ENCODE results near the gene CSF2RB. TPM values are rescaled to one million over a fixed set of nuclear protein-coding genes. Genes with fewer than 3 reads are reported as not detected.

CSF2RB gene
- polyA plus RNA-seq, 1 donor from 2014 or later: 17.6 TPM

DNA sequence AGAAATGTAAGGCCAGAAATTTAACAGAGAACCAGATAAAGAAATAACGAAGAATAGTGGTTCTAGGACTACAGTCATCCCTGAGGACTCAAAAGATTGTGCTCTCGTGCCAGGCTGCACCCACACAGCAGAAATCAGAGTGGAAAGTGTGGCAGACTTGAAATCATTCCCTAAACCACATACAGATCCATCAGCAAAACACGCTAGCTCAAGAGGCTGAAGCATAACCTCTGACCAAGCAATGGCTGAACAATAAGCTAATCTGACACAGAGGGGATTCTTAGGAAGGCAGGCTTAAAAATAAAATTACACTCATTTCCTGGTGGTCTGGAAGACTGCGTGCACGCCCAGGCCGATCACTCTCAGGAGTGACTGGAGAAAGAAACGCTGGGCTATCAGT lies 33.7 kb upstream of the CSF2RB start:
- Mint-ChIP-seq H3K27ac (no peak overlapping the region), H3K27me3 (peaks cover 3% of the 10 kb centered on the region), H3K4me1 (peaks cover 0 to 6% (median 4%) of the 10 kb centered on the region in 3 donors), H3K36me3 (peaks cover 13% of the 10 kb centered on the region), H3K4me3 (peak overlapping the region in 1 of 4 donors; percentile 71), H3K9me3 (peaks cover 8 to 38% (median 15%) of the 10 kb centered on the region in 3 donors)

DNA sequence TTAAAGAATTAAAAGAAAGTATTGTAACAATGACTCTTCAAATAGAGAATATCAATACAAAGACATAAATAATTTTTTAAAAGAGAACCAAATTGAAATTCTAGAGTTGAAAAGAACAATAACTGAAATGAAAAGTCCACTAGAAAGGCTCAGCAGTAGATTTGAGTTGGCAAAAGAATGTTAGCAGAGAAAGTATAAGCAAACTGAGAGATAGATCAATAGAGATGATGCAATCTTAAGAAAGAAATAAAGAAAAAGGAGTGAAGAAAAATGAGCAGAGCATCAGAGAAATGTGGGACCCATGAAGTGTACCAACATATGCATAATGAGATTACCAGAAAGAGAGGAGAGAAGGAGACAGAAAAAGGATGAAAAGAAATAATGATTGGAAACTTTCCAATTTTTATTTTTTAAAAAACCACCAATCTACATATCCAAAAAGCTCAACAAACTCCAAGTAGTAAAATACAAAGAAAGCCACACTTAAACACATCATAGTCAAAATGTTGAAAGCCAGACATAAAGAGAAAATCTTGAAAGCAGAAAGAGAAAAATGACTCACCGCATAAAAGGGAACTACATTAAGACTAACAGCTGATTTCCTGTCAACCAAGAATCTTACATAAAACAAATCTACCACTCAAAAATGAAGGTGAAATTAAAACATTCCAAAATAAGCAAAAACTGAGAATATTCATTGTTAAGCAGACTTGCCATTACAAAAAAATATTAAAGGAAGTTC lies 31.8 kb upstream of the CSF2RB start:
- peaks cover 8 to 38% (median 15%) of the 10 kb centered on the region in 3 donors for H3K9me3 Mint-ChIP-seq
- H3K36me3 Mint-ChIP-seq: peaks cover 13% of the 10 kb centered on the region
- peaks cover 7% of the 10 kb centered on the region for H3K27me3 Mint-ChIP-seq
- peak overlapping the region in 1 of 4 donors; percentile 76 for H3K4me3 Mint-ChIP-seq
- H3K27ac Mint-ChIP-seq: no peak overlapping the region
- H3K4me1 Mint-ChIP-seq: peaks cover 0 to 6% (median 4%) of the 10 kb centered on the region in 3 donors

DNA sequence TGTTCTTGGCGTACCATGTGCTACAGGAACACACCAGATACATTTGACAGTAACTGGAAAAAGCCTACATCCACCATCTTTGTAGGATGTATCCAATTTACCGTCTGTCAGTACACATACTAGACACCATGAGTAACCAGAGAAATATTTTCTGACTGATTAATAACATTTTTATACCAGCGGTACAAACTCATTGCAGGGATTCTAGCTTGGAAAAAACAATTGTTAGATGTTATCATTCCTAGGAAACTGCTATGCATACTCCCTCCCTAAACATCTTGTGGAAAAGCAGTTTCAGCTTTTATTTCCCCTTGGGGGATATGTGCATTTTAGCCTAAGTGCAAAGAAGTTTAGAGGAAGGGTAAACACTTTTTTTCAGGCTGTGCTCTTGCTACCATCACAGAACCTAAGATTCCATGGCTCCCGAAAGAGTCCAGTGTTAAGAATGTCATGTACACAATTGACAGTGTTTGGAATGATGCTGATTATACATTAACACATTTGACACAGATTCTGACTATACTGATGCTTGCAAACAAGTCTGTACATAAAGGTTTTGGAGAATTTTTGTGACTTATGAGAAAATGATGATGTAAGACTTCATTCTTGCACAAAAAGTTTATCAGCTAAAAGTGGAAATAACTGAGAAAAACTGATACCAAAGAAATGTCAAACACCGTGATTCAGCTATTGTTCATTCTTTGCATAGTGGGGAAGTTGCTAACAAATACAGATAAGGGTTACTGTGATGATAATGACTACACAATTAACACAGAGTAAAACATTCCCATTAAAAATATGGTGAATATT lies 28.9 kb upstream of the CSF2RB start:
- Mint-ChIP-seq H3K36me3 (no peaks in the 10 kb centered on the region), H3K9me3 (peaks cover 8 to 32% (median 15%) of the 10 kb centered on the region in 3 donors), H3K4me3 (no peak overlapping the region), H3K4me1 (peaks cover 0 to 4% (median 3%) of the 10 kb centered on the region in 3 donors), H3K27ac (no peak overlapping the region), H3K27me3 (peaks cover 9% of the 10 kb centered on the region)

DNA sequence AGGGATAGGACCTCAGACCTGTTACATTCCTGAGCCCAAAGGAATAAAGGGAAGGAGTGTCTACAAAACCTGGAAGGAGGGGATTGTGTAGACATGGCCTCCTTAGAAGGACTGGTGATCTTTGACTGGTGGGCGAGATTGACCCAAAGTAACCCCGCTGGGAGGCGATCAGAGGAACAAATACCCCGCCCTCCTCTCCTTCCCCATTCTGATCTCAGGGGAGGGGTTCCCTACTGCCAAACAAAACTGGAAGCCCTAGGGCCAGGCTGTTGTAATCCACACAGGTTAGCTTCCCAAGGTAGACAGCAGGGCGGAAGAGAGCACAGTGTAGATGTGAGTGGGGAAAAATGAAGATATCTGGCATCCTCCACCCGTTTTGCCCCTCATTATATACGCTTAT lies 28.0 kb upstream of the CSF2RB start:
- no peak overlapping the region for H3K4me3 Mint-ChIP-seq
- H3K36me3 Mint-ChIP-seq: peaks cover 2% of the 10 kb centered on the region
- H3K27me3 Mint-ChIP-seq: peaks cover 9% of the 10 kb centered on the region
- no peak overlapping the region for H3K27ac Mint-ChIP-seq
- H3K4me1 Mint-ChIP-seq: peaks cover 0 to 4% (median 3%) of the 10 kb centered on the region in 3 donors
- peaks cover 7 to 26% (median 15%) of the 10 kb centered on the region in 3 donors for H3K9me3 Mint-ChIP-seq

DNA sequence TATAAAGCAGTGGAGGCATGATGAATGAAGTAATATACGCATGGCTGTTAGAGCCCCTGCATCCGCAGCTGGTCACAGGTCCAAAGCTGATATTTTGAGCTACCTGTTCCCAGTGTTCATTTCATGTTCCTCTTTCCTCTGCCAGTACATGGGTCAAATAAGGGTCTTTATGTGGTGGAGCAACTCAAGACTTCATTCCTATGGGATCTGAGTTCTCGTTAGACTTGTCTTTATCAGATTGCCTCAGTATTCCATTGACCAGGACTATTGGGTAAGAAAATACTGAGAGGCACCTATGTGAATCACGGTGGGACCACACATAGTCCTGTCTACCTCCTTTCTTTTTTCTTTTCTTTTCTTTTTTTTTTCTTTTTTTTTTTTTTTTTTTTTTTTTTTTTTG lies 27.4 kb upstream of the CSF2RB start:
- peaks cover 4 to 21% (median 14%) of the 10 kb centered on the region in 3 donors for H3K9me3 Mint-ChIP-seq
- peaks cover 9% of the 10 kb centered on the region for H3K27me3 Mint-ChIP-seq
- no peak overlapping the region for H3K27ac Mint-ChIP-seq
- H3K4me1 Mint-ChIP-seq: peaks cover 0 to 4% (median 3%) of the 10 kb centered on the region in 3 donors
- no peak overlapping the region for H3K4me3 Mint-ChIP-seq
- peaks cover 2% of the 10 kb centered on the region for H3K36me3 Mint-ChIP-seq

DNA sequence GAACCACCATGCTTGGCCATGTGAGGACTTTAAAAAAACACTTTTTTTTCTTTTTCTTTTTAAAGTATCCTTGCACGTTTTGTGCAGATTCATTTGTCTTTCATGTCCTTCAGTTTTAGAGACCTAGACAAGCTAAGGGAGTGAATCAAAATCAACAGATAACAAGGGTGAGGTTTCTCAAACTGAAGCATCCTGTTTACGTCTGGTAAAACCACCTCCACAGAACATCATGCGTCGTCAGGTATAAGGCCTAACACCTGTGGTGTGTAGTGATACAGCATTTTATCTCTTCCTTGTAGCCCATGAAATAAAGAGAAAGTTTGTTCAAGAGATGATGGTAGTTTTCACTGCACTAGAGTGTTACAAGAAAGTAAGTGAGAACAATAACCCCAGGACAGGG lies 26.3 kb upstream of the CSF2RB start:
- no peaks in the 10 kb centered on the region for H3K4me1 Mint-ChIP-seq
- H3K9me3 Mint-ChIP-seq: peaks cover 2 to 10% (median 4%) of the 10 kb centered on the region in 3 donors
- H3K27ac Mint-ChIP-seq: no peak overlapping the region
- H3K4me3 Mint-ChIP-seq: no peak overlapping the region
- H3K27me3 Mint-ChIP-seq: peaks cover 9% of the 10 kb centered on the region
- H3K36me3 Mint-ChIP-seq: peaks cover 2% of the 10 kb centered on the region

DNA sequence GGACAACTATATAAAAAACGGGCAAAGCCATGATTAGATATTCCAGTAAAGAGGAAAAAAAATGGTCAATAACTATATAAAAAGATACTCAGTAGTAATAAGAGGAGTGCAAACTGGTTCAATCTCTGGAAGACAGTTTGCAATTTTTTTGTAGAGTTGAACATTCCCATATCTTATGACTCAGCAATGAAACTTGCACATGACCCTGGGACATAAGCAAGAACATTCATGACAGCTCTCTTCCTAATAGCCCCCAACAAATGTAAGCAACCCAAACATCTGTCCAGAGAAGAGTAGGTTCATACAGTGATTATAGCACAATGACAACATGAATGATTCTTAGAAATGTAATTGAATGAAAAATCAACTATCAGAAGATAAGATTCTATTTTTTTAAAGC lies 21.8 kb upstream of the CSF2RB start:
- Mint-ChIP-seq H3K4me3 (no peak overlapping the region), H3K27me3 (peaks cover 1% of the 10 kb centered on the region), H3K4me1 (no peaks in the 10 kb centered on the region), H3K27ac (no peak overlapping the region), H3K36me3 (peaks cover 2% of the 10 kb centered on the region), H3K9me3 (peaks cover 2 to 6% (median 4%) of the 10 kb centered on the region in 3 donors)

DNA sequence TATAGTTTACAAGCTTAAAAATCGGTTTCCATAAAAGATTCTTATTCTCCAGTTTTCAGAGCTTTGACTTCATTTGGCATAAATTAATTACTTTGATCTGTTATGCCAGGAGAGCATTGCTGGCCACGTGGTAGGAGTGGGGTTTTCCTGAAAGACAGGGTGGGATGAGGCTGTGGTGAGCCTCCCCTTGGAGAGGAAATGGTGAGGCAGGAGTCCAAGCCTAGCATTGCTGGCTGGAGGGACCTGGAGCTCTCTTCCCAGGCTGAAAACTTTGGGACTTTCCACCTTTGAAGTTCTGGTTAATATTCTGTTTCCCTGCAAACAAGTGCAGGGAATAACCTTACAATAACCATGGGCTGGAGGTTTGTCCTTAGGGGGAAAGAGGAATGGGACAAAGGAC lies 21.1 kb upstream of the CSF2RB start:
- Mint-ChIP-seq H3K4me1 (no peaks in the 10 kb centered on the region), H3K27ac (no peak overlapping the region), H3K9me3 (peaks cover 2 to 7% (median 6%) of the 10 kb centered on the region in 3 donors), H3K27me3 (peaks cover 1% of the 10 kb centered on the region), H3K4me3 (no peak overlapping the region), H3K36me3 (peaks cover 2% of the 10 kb centered on the region)

DNA sequence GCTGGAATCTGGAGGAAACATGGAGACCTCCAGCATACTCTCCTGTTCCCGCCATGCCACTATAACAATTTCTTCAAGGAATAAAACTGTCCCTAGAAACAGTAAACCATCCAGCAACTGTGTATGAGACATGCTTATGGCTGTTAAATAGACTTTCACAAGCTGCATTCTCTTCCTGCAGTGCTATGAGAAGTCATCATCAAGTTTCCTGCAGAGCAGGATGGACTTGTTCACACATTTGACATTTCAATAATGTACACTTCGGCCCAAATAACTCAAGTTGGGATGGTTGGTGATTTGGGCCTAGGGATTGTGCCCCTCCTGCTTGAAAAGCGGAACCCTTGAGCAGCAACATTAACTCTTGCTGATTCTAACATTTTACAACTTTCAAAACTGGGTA lies 20.2 kb upstream of the CSF2RB start:
- Mint-ChIP-seq H3K36me3 (peaks cover 2% of the 10 kb centered on the region), H3K9me3 (peaks cover 2 to 7% (median 6%) of the 10 kb centered on the region in 3 donors), H3K27me3 (no peaks in the 10 kb centered on the region), H3K4me3 (no peak overlapping the region), H3K27ac (no peak overlapping the region), H3K4me1 (peaks cover 0 to 5% (median 2%) of the 10 kb centered on the region in 3 donors)

DNA sequence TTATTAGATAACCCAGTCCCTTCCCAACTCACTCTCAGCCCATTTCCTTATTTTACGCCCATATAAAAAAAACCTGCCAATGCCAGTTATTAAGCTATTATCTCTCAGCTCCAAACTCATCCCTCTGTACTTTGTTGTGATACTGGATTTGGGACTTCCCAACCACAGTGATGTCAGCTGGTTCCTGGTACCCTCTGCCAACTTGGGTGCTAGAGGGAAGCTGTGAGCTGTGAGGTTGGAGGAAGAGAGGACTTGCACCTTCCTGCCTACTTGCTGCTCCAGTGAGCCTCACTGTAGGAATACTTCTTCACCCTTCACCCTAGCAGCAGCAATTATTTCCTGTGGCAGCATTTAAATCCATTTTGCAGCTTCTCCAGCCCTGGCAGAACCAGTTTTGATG lies 19.2 kb upstream of the CSF2RB start:
- H3K4me3 Mint-ChIP-seq: no peak overlapping the region
- H3K9me3 Mint-ChIP-seq: peaks cover 2 to 7% (median 6%) of the 10 kb centered on the region in 3 donors
- H3K27me3 Mint-ChIP-seq: no peaks in the 10 kb centered on the region
- peak overlapping the region in 1 of 3 donors; percentile 65 for H3K27ac Mint-ChIP-seq
- H3K4me1 Mint-ChIP-seq: peaks cover 0 to 5% (median 2%) of the 10 kb centered on the region in 3 donors
- H3K36me3 Mint-ChIP-seq: peaks cover 2% of the 10 kb centered on the region

DNA sequence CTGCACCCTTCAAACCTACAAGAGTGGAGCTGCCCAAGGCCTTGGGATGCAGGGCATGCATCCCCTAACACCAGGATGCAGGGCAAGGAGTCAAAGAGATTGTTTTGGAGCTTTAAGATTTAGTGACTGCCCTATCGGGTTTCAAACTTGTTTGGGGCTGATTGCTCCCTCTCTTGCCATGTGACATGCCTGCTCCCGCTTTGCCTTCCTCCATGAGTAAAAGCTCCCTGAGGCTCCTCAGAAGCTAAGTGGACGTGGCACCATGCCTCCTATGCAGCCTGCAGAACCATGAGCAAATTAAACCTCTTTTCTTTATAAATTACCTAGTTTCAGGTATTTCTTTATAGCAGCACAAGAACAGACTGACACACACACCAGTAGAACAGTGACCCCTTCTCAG lies 15.8 kb upstream of the CSF2RB start:
- no peaks in the 10 kb centered on the region for H3K36me3 Mint-ChIP-seq
- H3K4me3 Mint-ChIP-seq: no peak overlapping the region
- no peaks in the 10 kb centered on the region for H3K27me3 Mint-ChIP-seq
- H3K27ac Mint-ChIP-seq: no peak overlapping the region
- H3K4me1 Mint-ChIP-seq: peaks cover 9 to 10% (median 9%) of the 10 kb centered on the region in 3 donors
- peaks cover 2 to 9% (median 6%) of the 10 kb centered on the region in 3 donors for H3K9me3 Mint-ChIP-seq

DNA sequence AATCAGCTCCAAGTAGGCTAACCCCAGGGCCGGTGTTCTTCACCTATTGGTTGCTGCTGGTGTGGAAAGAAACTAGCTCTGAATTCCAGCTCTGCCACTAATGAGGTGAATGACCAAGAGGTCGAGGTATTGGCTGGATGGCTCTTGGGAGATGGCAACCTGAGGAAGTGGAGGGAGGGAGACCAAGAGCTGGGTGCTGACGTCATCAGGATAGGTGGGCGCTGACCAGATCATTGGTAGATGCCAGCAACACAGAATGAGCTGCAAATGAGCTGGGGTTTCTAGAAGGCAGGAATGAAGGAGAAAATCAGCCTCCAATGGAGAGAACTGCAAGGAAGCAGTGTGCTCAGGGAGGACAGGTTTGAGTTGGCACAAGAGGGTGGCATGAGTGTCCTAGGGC lies 14.7 kb upstream of the CSF2RB start:
- H3K27ac Mint-ChIP-seq: no peak overlapping the region
- no peak overlapping the region for H3K4me3 Mint-ChIP-seq
- peaks cover 2 to 9% (median 6%) of the 10 kb centered on the region in 3 donors for H3K9me3 Mint-ChIP-seq
- H3K27me3 Mint-ChIP-seq: no peaks in the 10 kb centered on the region
- H3K4me1 Mint-ChIP-seq: peaks cover 9 to 10% (median 9%) of the 10 kb centered on the region in 3 donors
- H3K36me3 Mint-ChIP-seq: peaks cover under 1% of the 10 kb centered on the region

DNA sequence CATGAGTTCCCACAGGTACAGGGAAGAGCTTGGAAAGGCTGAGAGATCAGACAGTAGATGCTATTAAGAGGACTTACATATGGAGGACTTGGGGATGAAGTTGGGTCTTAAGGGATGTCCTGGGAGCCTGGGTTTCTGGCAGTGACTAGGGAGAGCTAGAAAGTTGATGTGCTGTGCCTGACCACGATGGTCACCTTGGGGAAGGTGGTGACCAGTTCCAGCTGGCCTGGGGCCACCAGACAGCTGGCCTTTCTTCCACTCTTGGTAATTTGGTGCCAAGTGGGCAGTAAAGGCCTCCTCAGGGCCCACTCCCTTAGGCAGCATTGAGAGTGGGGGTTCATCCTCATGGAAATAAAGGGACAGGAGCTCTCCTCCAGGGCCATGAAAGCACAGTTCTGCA lies 13.9 kb upstream of the CSF2RB start:
- Mint-ChIP-seq H3K27me3 (peaks cover 2% of the 10 kb centered on the region), H3K27ac (no peak overlapping the region), H3K9me3 (peaks cover 2 to 9% (median 6%) of the 10 kb centered on the region in 3 donors), H3K4me1 (peaks cover 9 to 10% (median 9%) of the 10 kb centered on the region in 3 donors), H3K36me3 (peaks cover 1% of the 10 kb centered on the region), H3K4me3 (no peak overlapping the region)

DNA sequence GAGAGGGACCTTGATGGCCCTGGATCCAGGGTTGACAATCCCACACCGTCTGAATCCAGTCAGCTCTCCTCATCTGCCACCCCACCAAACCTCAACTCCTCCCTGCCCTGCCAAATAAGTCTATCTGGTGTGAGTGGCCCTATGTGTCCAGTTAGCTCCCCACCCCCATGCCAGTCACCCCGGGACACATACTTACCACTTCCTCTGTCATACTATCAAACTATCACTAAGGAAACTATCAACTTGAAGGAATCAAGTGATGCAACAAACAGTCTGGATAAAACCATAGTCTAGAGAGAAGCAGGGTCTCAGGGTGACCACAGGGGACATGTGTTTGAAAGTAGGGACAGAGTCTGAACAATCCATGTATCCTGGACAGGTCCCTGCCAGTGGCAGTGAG lies 13.2 kb upstream of the CSF2RB start:
- peaks cover 0 to 5% (median 2%) of the 10 kb centered on the region in 3 donors for H3K9me3 Mint-ChIP-seq
- H3K4me1 Mint-ChIP-seq: peaks cover 9 to 10% (median 9%) of the 10 kb centered on the region in 3 donors
- peak overlapping the region in 1 of 3 donors; percentile 20 for H3K27ac Mint-ChIP-seq
- no peak overlapping the region for H3K4me3 Mint-ChIP-seq
- H3K27me3 Mint-ChIP-seq: peaks cover 3% of the 10 kb centered on the region
- peaks cover 1% of the 10 kb centered on the region for H3K36me3 Mint-ChIP-seq

DNA sequence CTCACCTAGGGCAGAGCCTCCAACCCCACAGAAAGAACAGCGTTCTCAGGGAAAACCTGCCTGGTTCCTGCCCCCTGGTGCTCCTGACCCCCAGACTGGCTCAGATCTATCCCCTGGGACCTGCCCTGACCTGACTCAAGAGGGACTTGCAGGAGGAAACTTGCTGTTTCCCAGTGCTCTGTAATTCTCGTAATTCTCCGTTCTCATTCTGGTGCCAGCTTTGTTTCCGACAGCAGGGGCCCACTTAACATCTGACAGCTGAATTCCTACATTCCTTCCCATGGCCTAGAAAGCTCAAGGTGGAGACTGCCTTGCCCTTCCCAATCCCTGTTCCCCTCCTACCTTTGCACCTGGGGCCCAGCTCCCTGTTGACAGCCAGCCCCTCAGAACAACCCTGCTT lies 12.5 kb upstream of the CSF2RB start:
- Mint-ChIP-seq H3K4me1 (peaks cover 9 to 10% (median 9%) of the 10 kb centered on the region in 3 donors), H3K9me3 (peaks cover 0 to 5% (median 0%) of the 10 kb centered on the region in 3 donors), H3K27me3 (peaks cover 4% of the 10 kb centered on the region), H3K36me3 (peaks cover 1% of the 10 kb centered on the region), H3K27ac (peak overlapping the region in 1 of 3 donors; percentile 79), H3K4me3 (peak overlapping the region in 1 of 4 donors; percentile 61)

Measured in IgD-negative memory B cell (primary cell).